Measurements from ENCODE around the gene SLC9A4.

- no peak for TF ChIP-seq MAX (IDR thresholded peaks at IDR 0.05)
- TF ChIP-seq, protein P1, sequence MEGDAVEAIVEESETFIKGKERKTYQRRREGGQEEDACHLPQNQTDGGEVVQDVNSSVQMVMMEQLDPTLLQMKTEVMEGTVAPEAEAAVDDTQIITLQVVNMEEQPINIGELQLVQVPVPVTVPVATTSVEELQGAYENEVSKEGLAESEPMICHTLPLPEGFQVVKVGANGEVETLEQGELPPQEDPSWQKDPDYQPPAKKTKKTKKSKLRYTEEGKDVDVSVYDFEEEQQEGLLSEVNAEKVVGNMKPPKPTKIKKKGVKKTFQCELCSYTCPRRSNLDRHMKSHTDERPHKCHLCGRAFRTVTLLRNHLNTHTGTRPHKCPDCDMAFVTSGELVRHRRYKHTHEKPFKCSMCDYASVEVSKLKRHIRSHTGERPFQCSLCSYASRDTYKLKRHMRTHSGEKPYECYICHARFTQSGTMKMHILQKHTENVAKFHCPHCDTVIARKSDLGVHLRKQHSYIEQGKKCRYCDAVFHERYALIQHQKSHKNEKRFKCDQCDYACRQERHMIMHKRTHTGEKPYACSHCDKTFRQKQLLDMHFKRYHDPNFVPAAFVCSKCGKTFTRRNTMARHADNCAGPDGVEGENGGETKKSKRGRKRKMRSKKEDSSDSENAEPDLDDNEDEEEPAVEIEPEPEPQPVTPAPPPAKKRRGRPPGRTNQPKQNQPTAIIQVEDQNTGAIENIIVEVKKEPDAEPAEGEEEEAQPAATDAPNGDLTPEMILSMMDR (IDR thresholded peaks at IDR 0.05 in 2 of 3, conservative IDR thresholded peaks at IDR 0.05 in 1 of 3; ENCODE audit: borderline replicate concordance in 1 of 3, insufficient read depth in 1 of 3, low read depth in 2 of 3, low read length in 2 of 3), result no peak
- TF ChIP-seq EZH2phosphoT487 (IDR thresholded peaks at IDR 0.05; ENCODE audit: borderline replicate concordance), result no peak
- no peak for TF ChIP-seq CBX3 (IDR thresholded peaks at IDR 0.05; ENCODE audit: low read depth)
These were observed 28.8 kb upstream of the SLC9A4 start for GRCh38 chr2:102444233-102444632.
